HEK293 (cell line): ENCODE measurements around the gene ROR2.
"Not testable (repeated sequence)": the region's sequence is repeated elsewhere in the genome, so short reads cannot be mapped to it uniquely, and the experiment has no call there.

Experiments
- CTCF ChIA-PET: fragments of 350-600 bp; formaldehyde crosslinking; extraction: SDS; loops from one replicate; lab custom pipeline; 2021; ENCODE audit warnings: antibody characterized with exemption; lab: Yijun Ruan, JAX
- POLR2A ChIA-PET: fragments of 300-600 bp; formaldehyde crosslinking; extraction: SDS; loops from one replicate; lab custom pipeline; 2020; ENCODE audit warnings: antibody characterized with exemption, inconsistent platforms; lab: Yijun Ruan, JAX
- H3K27ac ChIP-seq: fragments of 200-500 bp; sonication (Bioruptor generic); 2 replicates; pipeline ENCODE4 v1.5.1; 2014; ENCODE audit warnings: low read depth, low read length, control low read depth, inconsistent platforms; ENCODE audit errors: extremely low read depth
- H3K36me3 ChIP-seq, 2 experiments: fragments of 200-500 bp in 1 of 2; sonication (Bioruptor generic) in 1 of 2; 1 replicate in 1 of 2; 2 replicates in 1 of 2; pipeline ENCODE4 v1.5.1; 2014 to 2017; ENCODE audit warnings: inconsistent platforms in 2 of 2, low read length in 2 of 2; ENCODE audit not compliant: control insufficient read depth in 2 of 2, insufficient read depth in 1 of 2
- H3K4me1 ChIP-seq: fragments of 200-500 bp; sonication (Bioruptor generic); 2 replicates; pipeline ENCODE4 v1.5.1; 2014; ENCODE audit warnings: mild to moderate bottlenecking, low read length, inconsistent platforms; ENCODE audit not compliant: control insufficient read depth, insufficient read depth
- H3K4me3 ChIP-seq: 2 replicates; pipeline ENCODE4 v1.5.1; 2011; ENCODE audit warnings: low read depth, mild to moderate bottlenecking, control low read depth, low read length, moderate library complexity
- H3K9me3 ChIP-seq: fragments of 200-500 bp; sonication (Bioruptor generic); 2 replicates; pipeline ENCODE4 v1.5.1; 2014; ENCODE audit warnings: low read depth, low read length, inconsistent platforms; ENCODE audit not compliant: control insufficient read depth, insufficient read depth
- FEZF1 ChIP-seq: fragments of 450-650 bp; formaldehyde crosslinking; IDR thresholded peaks from 2 replicates; pipeline ENCODE4 v1.5.1; 2016; ENCODE audit warnings: missing biosample characterization, missing genetic modification characterization
- GLI2 ChIP-seq: fragments of 450-650 bp; formaldehyde crosslinking; IDR thresholded peaks from 2 replicates; pipeline ENCODE4; 2017; ENCODE audit warnings: missing biosample characterization, missing genetic modification characterization, low read depth, borderline replicate concordance
- IKZF3 ChIP-seq: fragments of 450-650 bp; IDR thresholded peaks from 2 replicates; pipeline ENCODE4 v1.5.0; 2018; ENCODE audit warnings: missing biosample characterization, mild to moderate bottlenecking, missing genetic modification characterization, moderate library complexity
- SCRT2 ChIP-seq: fragments of 450-650 bp; formaldehyde crosslinking; IDR thresholded peaks from 2 replicates; pipeline ENCODE4 v1.5.1; 2016; ENCODE audit warnings: missing biosample characterization, missing genetic modification characterization
- WT1 ChIP-seq: fragments of 450-650 bp; formaldehyde crosslinking; IDR thresholded peaks from 2 replicates; pipeline ENCODE4 v1.5.1; 2016; ENCODE audit warnings: missing biosample characterization, missing genetic modification characterization
- ZFP3 ChIP-seq: fragments of 450-650 bp; formaldehyde crosslinking; IDR thresholded peaks from 2 replicates; pipeline ENCODE4 v1.5.1; 2016; ENCODE audit warnings: low read depth, missing biosample characterization, missing genetic modification characterization
- ZNF112 ChIP-seq: fragments of 450-650 bp; formaldehyde crosslinking; IDR thresholded peaks from 2 replicates; pipeline ENCODE4 v1.5.0; 2017; ENCODE audit warnings: missing biosample characterization, missing genetic modification characterization
- ZNF311 ChIP-seq: fragments of 450-650 bp; formaldehyde crosslinking; IDR thresholded peaks from 2 replicates; pipeline ENCODE4 v1.5.1; 2017; ENCODE audit warnings: missing biosample characterization, missing genetic modification characterization, borderline replicate concordance
- ZNF335 ChIP-seq: fragments of 450-650 bp; formaldehyde crosslinking; conservative IDR thresholded peaks from 2 replicates; pipeline ENCODE4 v1.5.1; 2016; ENCODE audit warnings: missing biosample characterization, missing genetic modification characterization
- ZNF366 ChIP-seq: fragments of 450-650 bp; formaldehyde crosslinking; conservative IDR thresholded peaks from 2 replicates; pipeline ENCODE4 v1.5.1; 2016; ENCODE audit warnings: missing biosample characterization, missing genetic modification characterization
- ZNF514 ChIP-seq: fragments of 450-650 bp; formaldehyde crosslinking; IDR thresholded peaks from 2 replicates; pipeline ENCODE4 v1.5.1; 2016; ENCODE audit warnings: missing biosample characterization, missing genetic modification characterization
- ZNF521 ChIP-seq: fragments of 450-650 bp; formaldehyde crosslinking; IDR thresholded peaks from 2 replicates; pipeline ENCODE4 v1.5.1; 2017; ENCODE audit warnings: missing biosample characterization, mild to moderate bottlenecking, missing genetic modification characterization
- ZNF544 ChIP-seq: fragments of 450-650 bp; formaldehyde crosslinking; IDR thresholded peaks from 2 replicates; pipeline ENCODE4 v1.5.0; 2017; ENCODE audit warnings: missing biosample characterization, missing genetic modification characterization
- ZNF548 ChIP-seq: fragments of 450-650 bp; formaldehyde crosslinking; IDR thresholded peaks from 2 replicates; pipeline ENCODE4 v1.5.1; 2016; ENCODE audit warnings: missing biosample characterization, missing genetic modification characterization
- ZNF549 ChIP-seq: fragments of 450-650 bp; IDR thresholded peaks from 2 replicates; pipeline ENCODE4 v1.5.1; 2018; ENCODE audit warnings: missing biosample characterization, missing genetic modification characterization, mild to moderate bottlenecking, inconsistent platforms, moderate library complexity
- ZNF560 ChIP-seq: fragments of 450-650 bp; formaldehyde crosslinking; IDR thresholded peaks from 2 replicates; pipeline ENCODE4 v1.5.1; 2017; ENCODE audit warnings: missing biosample characterization, missing genetic modification characterization, borderline replicate concordance
- ZNF561 ChIP-seq: fragments of 450-650 bp; IDR thresholded peaks from 2 replicates; pipeline ENCODE4 v1.5.1; 2018; ENCODE audit warnings: missing biosample characterization, missing genetic modification characterization, borderline replicate concordance
- ZNF610 ChIP-seq: fragments of 450-650 bp; formaldehyde crosslinking; IDR thresholded peaks from 2 replicates; pipeline ENCODE4 v1.5.1; 2016; ENCODE audit warnings: missing biosample characterization, missing genetic modification characterization, borderline replicate concordance
- ZNF76 ChIP-seq: fragments of 450-650 bp; formaldehyde crosslinking; IDR thresholded peaks from 2 replicates; pipeline ENCODE4; 2016; ENCODE audit warnings: low read depth, missing biosample characterization, missing genetic modification characterization, borderline replicate concordance
- ZNF777 ChIP-seq: fragments of 450-650 bp; formaldehyde crosslinking; IDR thresholded peaks from 2 replicates; pipeline ENCODE4 v1.5.1; 2017; ENCODE audit warnings: missing biosample characterization, missing genetic modification characterization, borderline replicate concordance
- ZNF843 ChIP-seq: fragments of 450-650 bp; formaldehyde crosslinking; IDR thresholded peaks from 2 replicates; pipeline ENCODE4 v1.5.1; 2016; ENCODE audit warnings: missing biosample characterization, missing genetic modification characterization
- ZSCAN30 ChIP-seq: fragments of 450-650 bp; IDR thresholded peaks from 2 replicates; pipeline ENCODE4 v1.5.1; 2018; ENCODE audit warnings: missing biosample characterization, mild to moderate bottlenecking, missing genetic modification characterization, moderate library complexity
- TF ChIP-seq, protein P1 (sequence below): fragments of 450-650 bp; formaldehyde crosslinking; IDR thresholded peaks from 2 replicates; pipeline ENCODE4 v1.5.1; 2016; ENCODE audit warnings: missing biosample characterization, missing genetic modification characterization, low read depth
- TF ChIP-seq, protein P2 (sequence below): fragments of 450-650 bp; formaldehyde crosslinking; IDR thresholded peaks from 2 replicates; pipeline ENCODE4 v1.5.1; 2016; ENCODE audit warnings: missing biosample characterization, missing genetic modification characterization, low read depth
- TF ChIP-seq, protein P3 (sequence below): fragments of 450-650 bp; formaldehyde crosslinking; IDR thresholded peaks from 2 replicates; pipeline ENCODE4 v1.5.1; 2016; ENCODE audit warnings: missing biosample characterization, missing genetic modification characterization

Gene ROR2

DNA sequence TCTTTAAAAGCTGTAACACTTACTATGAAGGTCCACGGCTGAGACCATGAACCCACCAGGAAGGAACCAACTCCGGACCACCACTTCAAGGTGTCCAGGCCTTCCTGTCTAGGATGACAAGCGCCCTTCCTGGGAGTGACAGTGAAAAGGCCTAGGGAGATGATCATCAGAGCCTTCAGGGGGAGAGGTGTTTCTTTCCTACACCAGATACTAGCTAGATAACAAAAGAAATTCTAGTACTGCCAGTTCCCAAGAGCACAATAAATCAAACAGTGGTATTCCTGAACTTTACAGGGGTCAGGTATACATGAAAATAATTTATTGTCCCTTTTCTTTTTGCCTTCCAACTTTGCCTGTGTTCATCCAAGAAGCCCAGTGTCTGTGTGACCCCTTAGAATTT, 432.2 kb downstream of the ROR2 start:
- no peak for TF ChIP-seq ZNF777
- TF ChIP-seq FEZF1 (tag by site-specific recombination): no peak
- TF ChIP-seq GLI2 (tag by site-specific recombination): no peak
- TF ChIP-seq, protein P1, sequence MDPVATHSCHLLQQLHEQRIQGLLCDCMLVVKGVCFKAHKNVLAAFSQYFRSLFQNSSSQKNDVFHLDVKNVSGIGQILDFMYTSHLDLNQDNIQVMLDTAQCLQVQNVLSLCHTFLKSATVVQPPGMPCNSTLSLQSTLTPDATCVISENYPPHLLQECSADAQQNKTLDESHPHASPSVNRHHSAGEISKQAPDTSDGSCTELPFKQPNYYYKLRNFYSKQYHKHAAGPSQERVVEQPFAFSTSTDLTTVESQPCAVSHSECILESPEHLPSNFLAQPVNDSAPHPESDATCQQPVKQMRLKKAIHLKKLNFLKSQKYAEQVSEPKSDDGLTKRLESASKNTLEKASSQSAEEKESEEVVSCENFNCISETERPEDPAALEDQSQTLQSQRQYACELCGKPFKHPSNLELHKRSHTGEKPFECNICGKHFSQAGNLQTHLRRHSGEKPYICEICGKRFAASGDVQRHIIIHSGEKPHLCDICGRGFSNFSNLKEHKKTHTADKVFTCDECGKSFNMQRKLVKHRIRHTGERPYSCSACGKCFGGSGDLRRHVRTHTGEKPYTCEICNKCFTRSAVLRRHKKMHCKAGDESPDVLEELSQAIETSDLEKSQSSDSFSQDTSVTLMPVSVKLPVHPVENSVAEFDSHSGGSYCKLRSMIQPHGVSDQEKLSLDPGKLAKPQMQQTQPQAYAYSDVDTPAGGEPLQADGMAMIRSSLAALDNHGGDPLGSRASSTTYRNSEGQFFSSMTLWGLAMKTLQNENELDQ (tag by site-specific recombination): no peak
- no peak for TF ChIP-seq ZNF514 (tag by site-specific recombination)
- no peak for TF ChIP-seq ZNF544 (tag by site-specific recombination)
- TF ChIP-seq IKZF3: no peak
- no peak for TF ChIP-seq ZNF560 (tag by site-specific recombination)
- TF ChIP-seq ZNF549 (tag by site-specific recombination): no peak
- TF ChIP-seq ZNF112: no peak
- no peak for TF ChIP-seq SCRT2
- no peak for TF ChIP-seq WT1 (tag by site-specific recombination)
- TF ChIP-seq ZNF548 (tag by site-specific recombination): no peak
- no peak for TF ChIP-seq ZNF610
- TF ChIP-seq ZNF366 (tag by site-specific recombination): no peak
- TF ChIP-seq ZNF335 (tag by site-specific recombination): no peak
- TF ChIP-seq ZNF76 (tag by site-specific recombination): no peak
- TF ChIP-seq, protein P2, sequence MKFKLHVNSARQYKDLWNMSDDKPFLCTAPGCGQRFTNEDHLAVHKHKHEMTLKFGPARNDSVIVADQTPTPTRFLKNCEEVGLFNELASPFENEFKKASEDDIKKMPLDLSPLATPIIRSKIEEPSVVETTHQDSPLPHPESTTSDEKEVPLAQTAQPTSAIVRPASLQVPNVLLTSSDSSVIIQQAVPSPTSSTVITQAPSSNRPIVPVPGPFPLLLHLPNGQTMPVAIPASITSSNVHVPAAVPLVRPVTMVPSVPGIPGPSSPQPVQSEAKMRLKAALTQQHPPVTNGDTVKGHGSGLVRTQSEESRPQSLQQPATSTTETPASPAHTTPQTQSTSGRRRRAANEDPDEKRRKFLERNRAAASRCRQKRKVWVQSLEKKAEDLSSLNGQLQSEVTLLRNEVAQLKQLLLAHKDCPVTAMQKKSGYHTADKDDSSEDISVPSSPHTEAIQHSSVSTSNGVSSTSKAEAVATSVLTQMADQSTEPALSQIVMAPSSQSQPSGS: no peak
- POLR2A ChIA-PET: no interaction called here
- CTCF ChIA-PET: no interaction called here

DNA sequence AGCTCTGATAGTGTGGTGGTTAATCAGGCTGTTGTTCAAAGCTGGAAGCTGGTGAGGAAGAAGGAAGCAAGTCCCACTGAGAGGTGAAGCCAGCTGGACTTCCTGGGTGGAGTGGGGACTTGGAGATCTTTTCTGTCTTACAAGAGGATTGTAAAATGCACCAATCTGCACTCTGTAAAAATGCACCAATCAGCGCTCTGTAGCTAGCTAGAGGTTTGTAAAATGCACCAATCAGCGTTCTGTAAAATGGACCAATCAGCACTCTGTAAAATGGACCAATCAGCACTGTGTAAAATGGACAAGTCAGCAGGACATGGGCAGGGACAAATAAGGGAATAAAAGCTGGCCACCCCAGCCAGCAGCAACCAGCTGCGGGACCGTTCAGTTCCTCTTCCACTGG, 432.7 kb downstream of the ROR2 start:
- H3K27ac ChIP-seq, CTCF ChIA-PET, H3K9me3 ChIP-seq, H3K4me3 ChIP-seq, H3K4me1 ChIP-seq, H3K36me3 ChIP-seq: not testable (repeated sequence)
- POLR2A ChIA-PET: interaction anchor here (1.0 kb wide), 1 partner anchor 18 kb away, joined by 3 read pairs; no protein-coding TSS in a partner anchor

More for the DNA sequence above, 432.2 kb downstream of the ROR2 start:
- H3K4me3 ChIP-seq: no peak overlapping the region
- no peaks in the 10 kb centered on the region for H3K36me3 ChIP-seq
- H3K4me1 ChIP-seq: no peaks in the 10 kb centered on the region
- no peaks in the 10 kb centered on the region for H3K9me3 ChIP-seq
- H3K27ac ChIP-seq: no peak overlapping the region

DNA sequence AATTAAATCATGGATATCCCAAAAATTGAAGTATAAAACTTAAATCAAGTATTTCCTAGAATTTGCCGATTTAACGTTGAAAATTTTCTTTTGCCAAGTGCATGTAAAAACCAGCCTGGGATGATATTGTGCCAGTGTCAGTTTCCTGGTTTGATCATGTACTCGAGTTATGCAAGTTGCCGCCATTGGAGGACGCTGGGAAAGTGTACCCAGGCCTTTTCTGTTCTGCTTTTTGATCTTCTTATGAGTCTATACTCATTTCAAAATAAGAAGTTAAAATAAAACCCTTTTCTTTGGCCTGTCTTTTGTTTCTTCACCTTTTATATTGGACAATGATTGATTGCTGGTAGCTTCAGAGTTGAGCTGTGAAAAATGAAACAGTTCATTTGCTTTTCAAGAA, 433.3 kb downstream of the ROR2 start:
- H3K27ac ChIP-seq: no peak overlapping the region
- POLR2A ChIA-PET: interaction anchor here (1.0 kb wide), 1 partner anchor 17 kb away, joined by 3 read pairs; no protein-coding TSS in a partner anchor
- H3K36me3 ChIP-seq: no peaks in the 10 kb centered on the region
- no peaks in the 10 kb centered on the region for H3K4me1 ChIP-seq
- TF ChIP-seq, protein P3, sequence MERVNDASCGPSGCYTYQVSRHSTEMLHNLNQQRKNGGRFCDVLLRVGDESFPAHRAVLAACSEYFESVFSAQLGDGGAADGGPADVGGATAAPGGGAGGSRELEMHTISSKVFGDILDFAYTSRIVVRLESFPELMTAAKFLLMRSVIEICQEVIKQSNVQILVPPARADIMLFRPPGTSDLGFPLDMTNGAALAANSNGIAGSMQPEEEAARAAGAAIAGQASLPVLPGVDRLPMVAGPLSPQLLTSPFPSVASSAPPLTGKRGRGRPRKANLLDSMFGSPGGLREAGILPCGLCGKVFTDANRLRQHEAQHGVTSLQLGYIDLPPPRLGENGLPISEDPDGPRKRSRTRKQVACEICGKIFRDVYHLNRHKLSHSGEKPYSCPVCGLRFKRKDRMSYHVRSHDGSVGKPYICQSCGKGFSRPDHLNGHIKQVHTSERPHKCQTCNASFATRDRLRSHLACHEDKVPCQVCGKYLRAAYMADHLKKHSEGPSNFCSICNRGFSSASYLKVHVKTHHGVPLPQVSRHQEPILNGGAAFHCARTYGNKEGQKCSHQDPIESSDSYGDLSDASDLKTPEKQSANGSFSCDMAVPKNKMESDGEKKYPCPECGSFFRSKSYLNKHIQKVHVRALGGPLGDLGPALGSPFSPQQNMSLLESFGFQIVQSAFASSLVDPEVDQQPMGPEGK (tag by site-specific recombination): no peak
- TF ChIP-seq ZFP3 (tag by site-specific recombination): no peak
- TF ChIP-seq ZNF561 (tag by site-specific recombination): no peak
- TF ChIP-seq ZNF514 (tag by site-specific recombination): no peak
- TF ChIP-seq ZNF843 (tag by site-specific recombination): no peak
- no peak for TF ChIP-seq ZSCAN30 (tag by site-specific recombination)
- TF ChIP-seq ZNF521 (tag by site-specific recombination): no peak
- TF ChIP-seq ZNF311 (tag by site-specific recombination): no peak
- CTCF ChIA-PET: no interaction called here
- no peaks in the 10 kb centered on the region for H3K9me3 ChIP-seq
- H3K4me3 ChIP-seq: no peak overlapping the region
